ENCODE data around the gene SLC29A4.

- TF ChIP-seq, protein P1, sequence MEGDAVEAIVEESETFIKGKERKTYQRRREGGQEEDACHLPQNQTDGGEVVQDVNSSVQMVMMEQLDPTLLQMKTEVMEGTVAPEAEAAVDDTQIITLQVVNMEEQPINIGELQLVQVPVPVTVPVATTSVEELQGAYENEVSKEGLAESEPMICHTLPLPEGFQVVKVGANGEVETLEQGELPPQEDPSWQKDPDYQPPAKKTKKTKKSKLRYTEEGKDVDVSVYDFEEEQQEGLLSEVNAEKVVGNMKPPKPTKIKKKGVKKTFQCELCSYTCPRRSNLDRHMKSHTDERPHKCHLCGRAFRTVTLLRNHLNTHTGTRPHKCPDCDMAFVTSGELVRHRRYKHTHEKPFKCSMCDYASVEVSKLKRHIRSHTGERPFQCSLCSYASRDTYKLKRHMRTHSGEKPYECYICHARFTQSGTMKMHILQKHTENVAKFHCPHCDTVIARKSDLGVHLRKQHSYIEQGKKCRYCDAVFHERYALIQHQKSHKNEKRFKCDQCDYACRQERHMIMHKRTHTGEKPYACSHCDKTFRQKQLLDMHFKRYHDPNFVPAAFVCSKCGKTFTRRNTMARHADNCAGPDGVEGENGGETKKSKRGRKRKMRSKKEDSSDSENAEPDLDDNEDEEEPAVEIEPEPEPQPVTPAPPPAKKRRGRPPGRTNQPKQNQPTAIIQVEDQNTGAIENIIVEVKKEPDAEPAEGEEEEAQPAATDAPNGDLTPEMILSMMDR (IDR thresholded peaks at IDR 0.05; ENCODE audit: low read length): no peak
- no peak for TF ChIP-seq EZH2 (optimal IDR thresholded peaks at IDR 0.05; ENCODE audit: low read depth, low read length)
- no peak for TF ChIP-seq EZH2phosphoT487 (IDR thresholded peaks at IDR 0.05; ENCODE audit: low read length)
Observed at GRCh38 chr7:5243261-5243660, 39.5 kb upstream of the SLC29A4 start.

All from MM.1S (cell line).